Activated CD8-positive, alpha-beta T cell treated with anti-CD3 and anti-CD28 coated beads for 36 hours (primary cell): ENCODE data around the gene PDE4B. TPM values are rescaled to one million over a fixed set of nuclear protein-coding genes. Genes with fewer than 3 reads are reported as not detected.
A peak's percentile ranks its signal among the peaks of the same experiment; 100 is the strongest.
"Not testable (repeated sequence)": the region's sequence is repeated elsewhere in the genome, so short reads cannot be mapped to it uniquely, and the experiment has no call there.

Experiments
- ATAC-seq: fragments of 200-7000 bp; cut with Tn5 transposase; one replicate; pipeline ENCODE4 v1.10.0; 2021; ENCODE audit warnings: mild to moderate bottlenecking, moderate library complexity
- CTCF ChIA-PET: fragments of 350-600 bp; sonication (Branson Sonifier 250); formaldehyde crosslinking; loops from one replicate; lab custom pipeline; 2021; ENCODE audit warnings: antibody characterized with exemption; lab: Charles Lee
- POLR2A ChIA-PET: fragments of 350-600 bp; sonication (Branson Sonifier 250); formaldehyde crosslinking; loops from one replicate; lab custom pipeline; 2021; ENCODE audit warnings: antibody characterized with exemption; lab: Charles Lee
- DNase-seq: peaks from one replicate; pipeline ENCODE4 v3.0.0-alpha.2; 2020
- H3K27ac Mint-ChIP-seq: one replicate; pipeline ENCODE4 v1.8.0; 2021; ENCODE audit warnings: mild to moderate bottlenecking, mixed read lengths
- H3K27me3 Mint-ChIP-seq: one replicate; pipeline ENCODE4 v1.8.0; 2021; ENCODE audit warnings: mixed read lengths
- H3K36me3 Mint-ChIP-seq: one replicate; pipeline ENCODE4 v1.8.0; 2021; ENCODE audit warnings: low read depth, mixed read lengths
- H3K4me1 Mint-ChIP-seq: one replicate; pipeline ENCODE4 v1.8.0; 2021; ENCODE audit warnings: low read depth, mixed read lengths
- H3K4me3 Mint-ChIP-seq: one replicate; pipeline ENCODE4 v1.8.0; 2021; ENCODE audit warnings: mild to moderate bottlenecking, moderate library complexity, mixed read lengths
- H3K9me3 Mint-ChIP-seq: one replicate; pipeline ENCODE4 v1.8.0; 2021; ENCODE audit warnings: mixed read lengths
- CTCF ChIP-seq: fragments of 200-600 bp; IDR thresholded peaks from one replicate; pipeline ENCODE4 v1.8.0; 2022; ENCODE audit warnings: antibody characterized with exemption, mild to moderate bottlenecking
- intact Hi-C: fragments of 100-400 bp; cut with micrococcal nuclease; formaldehyde crosslinking; loops from one replicate; pipeline ENCODE4 v1.10.0; 2022
- total RNA-seq, 2 experiments: library from RNA; stranded (reverse); gene quantifications; one replicate each; pipeline ENCODE4 v1.2.3, GENCODE V29; 2021

The PDE4B gene
- total RNA-seq, 2 experiments from 2014 or later, result 32.4 to 33.1 TPM

DNA sequence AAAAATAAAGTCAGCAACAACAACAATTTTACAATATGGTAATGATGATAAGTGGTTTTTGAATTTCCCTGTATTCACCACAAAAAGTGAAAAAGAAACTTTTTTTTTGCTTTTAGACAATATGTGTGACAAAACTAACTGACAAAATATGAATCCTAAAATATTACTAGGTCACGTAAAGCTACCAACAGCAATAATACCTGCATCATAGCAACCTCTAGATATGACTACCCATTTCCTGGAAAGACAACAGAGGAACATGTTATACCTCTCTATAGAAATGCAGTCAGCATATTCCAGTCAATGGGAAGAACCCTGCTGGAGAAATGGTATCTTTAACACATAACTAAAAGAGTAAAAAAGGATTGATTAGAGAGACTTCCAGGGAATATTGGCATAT lies 73.7 kb downstream of the PDE4B start:
- ATAC-seq (peak; percentile 55), DNase-seq (no peak)
- H3K4me3 Mint-ChIP-seq, result no peak overlapping the region
- peaks cover 5% of the 10 kb centered on the region for H3K27me3 Mint-ChIP-seq
- no peaks in the 10 kb centered on the region for H3K36me3 Mint-ChIP-seq
- no peaks in the 10 kb centered on the region for H3K4me1 Mint-ChIP-seq
- POLR2A ChIA-PET, result no interaction called here
- intact Hi-C loops, result no loop called here
- TF ChIP-seq CTCF, result no peak
- H3K27ac Mint-ChIP-seq, result no peak overlapping the region
- peaks cover 7% of the 10 kb centered on the region for H3K9me3 Mint-ChIP-seq
- CTCF ChIA-PET, result no interaction called here

GRCh38 chr1:65872301-65872700 lies 79.6 kb downstream of the PDE4B start:
- H3K9me3 Mint-ChIP-seq, result peaks cover 2% of the 10 kb centered on the region
- intact Hi-C loops, result no loop called here
- H3K36me3 Mint-ChIP-seq, result no peaks in the 10 kb centered on the region
- H3K27ac Mint-ChIP-seq, result no peak overlapping the region
- ChIA-PET CTCF (no interaction called here), POLR2A (interaction anchor here (0.6 kb wide), 1 partner anchor 517 kb away, joined by 3 read pairs; no protein-coding TSS in a partner anchor)
- DNase-seq (no peak), ATAC-seq (no peak)
- H3K4me1 Mint-ChIP-seq, result no peaks in the 10 kb centered on the region
- TF ChIP-seq CTCF, result no peak
- H3K4me3 Mint-ChIP-seq, result no peak overlapping the region
- H3K27me3 Mint-ChIP-seq, result peaks cover 6% of the 10 kb centered on the region

DNA sequence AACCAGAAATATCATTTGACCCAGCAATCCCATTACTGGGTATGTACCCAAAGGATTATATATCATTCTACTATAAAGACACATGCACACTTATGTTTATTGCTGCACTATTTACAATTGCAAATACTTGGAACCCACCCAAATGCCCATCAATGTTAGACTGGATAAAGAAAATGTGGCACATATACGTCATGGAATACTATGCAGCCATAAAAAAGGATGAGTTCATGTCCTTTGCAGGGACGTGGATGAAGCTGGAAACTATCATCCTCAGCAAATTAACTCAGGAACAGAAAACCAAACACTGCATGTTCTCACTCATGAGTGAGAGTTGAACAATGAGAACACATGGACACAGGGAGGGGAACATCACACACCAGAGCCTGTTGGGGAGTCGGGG lies 85.6 kb downstream of the PDE4B start:
- H3K27ac Mint-ChIP-seq, CTCF ChIA-PET, H3K27me3 Mint-ChIP-seq, POLR2A ChIA-PET, H3K4me3 Mint-ChIP-seq, H3K36me3 Mint-ChIP-seq, H3K4me1 Mint-ChIP-seq, H3K9me3 Mint-ChIP-seq, DNase-seq, intact Hi-C loops, ATAC-seq: not testable (repeated sequence)

DNA sequence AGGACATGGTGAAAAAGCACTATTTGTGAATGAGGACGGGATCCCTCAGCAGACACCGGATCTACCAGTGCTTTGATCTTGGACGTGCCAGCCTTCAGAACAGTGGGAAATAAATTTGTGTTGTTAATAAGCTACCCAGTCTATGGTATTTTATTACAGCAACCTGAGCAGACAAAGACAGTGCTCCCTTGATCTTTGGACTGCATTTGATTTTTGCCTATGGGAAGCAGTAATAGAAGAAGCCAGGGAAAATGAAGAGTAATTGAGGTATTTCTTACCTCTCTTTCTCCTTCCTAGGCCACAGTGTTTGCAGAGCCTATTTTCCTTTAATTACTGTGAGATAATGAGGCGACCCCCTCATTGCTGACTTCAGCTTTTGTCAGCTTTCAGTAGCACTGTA lies 87.9 kb downstream of the PDE4B start:
- POLR2A ChIA-PET, result no interaction called here
- H3K4me3 Mint-ChIP-seq, result no peak overlapping the region
- no peak for ATAC-seq
- peaks cover 4% of the 10 kb centered on the region for H3K9me3 Mint-ChIP-seq
- no peak overlapping the region for H3K27ac Mint-ChIP-seq
- peaks cover 1% of the 10 kb centered on the region for H3K27me3 Mint-ChIP-seq
- intact Hi-C loops, result no loop called here
- H3K4me1 Mint-ChIP-seq, result no peaks in the 10 kb centered on the region
- CTCF ChIA-PET, result no interaction called here
- DNase-seq, result no peak
- H3K36me3 Mint-ChIP-seq, result no peaks in the 10 kb centered on the region
- no peak for TF ChIP-seq CTCF

- CTCF ChIA-PET, result no interaction called here
- POLR2A ChIA-PET, result no interaction called here
- no peak for TF ChIP-seq CTCF
- Mint-ChIP-seq H3K4me3 (no peak overlapping the region), H3K9me3 (peaks cover 4% of the 10 kb centered on the region), H3K27ac (no peak overlapping the region), H3K36me3 (no peaks in the 10 kb centered on the region), H3K4me1 (no peaks in the 10 kb centered on the region), H3K27me3 (peaks cover 1% of the 10 kb centered on the region)
- no peak for ATAC-seq
- intact Hi-C loops, result no loop called here
- DNase-seq, result no peak
Observed at GRCh38 chr1:65881067-65881594, 88.4 kb downstream of the PDE4B start.

DNA sequence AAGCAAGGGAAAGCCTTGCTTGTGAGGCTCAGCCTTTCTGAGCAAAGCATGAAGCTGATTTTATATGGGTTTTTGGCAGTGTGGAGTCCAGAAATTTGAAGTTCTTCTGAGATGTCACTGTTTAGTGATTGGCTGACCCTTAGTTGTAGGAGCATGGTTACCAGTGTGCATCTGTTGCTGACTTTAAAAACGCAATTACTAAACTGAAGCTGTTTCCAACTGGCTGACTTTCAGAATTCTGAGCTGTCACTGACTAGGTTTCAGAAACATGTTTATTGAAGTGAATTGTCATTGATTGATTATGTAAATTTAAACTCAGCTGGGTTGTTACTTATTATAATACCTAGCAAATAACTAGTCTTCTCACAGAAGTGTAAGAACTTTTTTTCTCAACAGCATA lies 89.4 kb downstream of the PDE4B start:
- intact Hi-C loops, result no loop called here
- ChIA-PET CTCF (no interaction called here), POLR2A (no interaction called here)
- H3K4me3 Mint-ChIP-seq, result no peak overlapping the region
- DNase-seq (no peak), ATAC-seq (no peak)
- no peaks in the 10 kb centered on the region for H3K4me1 Mint-ChIP-seq
- peaks cover 1% of the 10 kb centered on the region for H3K27me3 Mint-ChIP-seq
- TF ChIP-seq CTCF, result no peak
- H3K36me3 Mint-ChIP-seq, result no peaks in the 10 kb centered on the region
- peaks cover 3% of the 10 kb centered on the region for H3K9me3 Mint-ChIP-seq
- H3K27ac Mint-ChIP-seq, result no peak overlapping the region
